ENCODE results near the gene ANGPT4. TPM values are rescaled to one million over a fixed set of nuclear protein-coding genes. Genes with fewer than 3 reads are reported as not detected.

Gene ANGPT4
- total and polyA plus RNA-seq, 2 of the 8 experiments (the other 6 are each of a cell fraction or from before 2014, with no cell fraction given): 0.07 to 0.33 TPM

GRCh38 chr20:830011-830521, 86.1 kb downstream of the ANGPT4 start (continued):
- TF ChIP-seq CHD7 (IDR thresholded peaks at IDR 0.05; ENCODE audit: insufficient replicate concordance, low read length): no peak
- TF ChIP-seq EGR1 (IDR thresholded peaks at IDR 0.05; ENCODE audit: borderline replicate concordance, low read depth, low read length): no peak
- TF ChIP-seq NANOG (IDR thresholded peaks at IDR 0.05; ENCODE audit: insufficient read depth, low read depth, low read length, poor library complexity, severe bottlenecking): no peak
- no peak for TF ChIP-seq ATF2 (IDR thresholded peaks at IDR 0.05; ENCODE audit: low read length)
- no peak for TF ChIP-seq MAX (IDR thresholded peaks at IDR 0.05)
- TF ChIP-seq CREB1 (IDR thresholded peaks at IDR 0.05): no peak
- TF ChIP-seq ASH2L (IDR thresholded peaks at IDR 0.05; ENCODE audit: low read length): no peak
- TF ChIP-seq SP2 (IDR thresholded peaks at IDR 0.05; ENCODE audit: low read length): no peak
